ENCODE measurements around the gene NBDY.

The NBDY gene

DNA sequence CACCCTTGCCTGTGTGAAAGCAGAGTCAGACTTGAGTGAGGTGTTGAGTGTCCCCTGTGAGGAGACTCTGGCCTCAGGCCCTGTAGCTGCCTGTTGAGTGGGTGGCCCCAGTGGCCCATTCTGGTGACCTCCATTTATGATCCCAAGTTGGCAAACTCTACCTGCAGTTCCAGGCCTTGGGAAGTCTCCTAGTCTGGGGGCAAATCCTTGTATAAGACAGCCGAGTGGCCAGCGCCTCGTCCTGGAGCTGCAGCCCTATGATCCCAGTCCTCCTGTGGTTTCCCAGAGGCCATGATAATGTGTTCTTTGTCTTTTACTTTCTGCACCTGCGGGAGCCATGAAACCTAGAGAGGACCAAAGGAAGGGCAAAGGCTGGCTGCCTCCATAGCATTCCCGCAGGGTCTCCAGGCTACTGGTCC lies 58.7 kb downstream of the NBDY start:
- DNase-seq, result no peak

- no peak for DNase-seq
Observed at GRCh38 chrX:56788229-56788628, 59.2 kb downstream of the NBDY start.

DNA sequence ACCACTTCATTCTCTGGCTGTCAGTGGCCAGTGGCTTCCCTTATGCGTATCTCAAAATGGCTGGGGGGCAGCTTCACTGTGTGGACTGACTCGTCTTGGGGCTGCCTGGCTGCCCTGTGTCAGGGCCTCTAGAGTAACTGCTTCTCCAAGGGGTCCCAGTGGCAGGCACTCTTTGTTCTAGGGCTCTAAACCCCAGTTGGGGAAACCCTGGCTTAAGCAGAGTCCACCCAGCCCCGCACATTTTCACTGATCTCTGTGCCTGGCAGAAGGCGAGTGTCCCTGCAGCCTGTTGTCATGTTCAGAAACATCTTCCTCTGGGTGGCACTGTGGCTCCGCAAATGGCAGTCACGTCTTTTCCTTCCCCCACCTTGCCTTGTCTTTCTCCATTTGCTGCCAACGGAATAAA lies 59.7 kb downstream of the NBDY start:
- DNase-seq, result no peak

- no peak for DNase-seq
Observed at GRCh38 chrX:56789518-56790070, 60.6 kb downstream of the NBDY start.

DNA sequence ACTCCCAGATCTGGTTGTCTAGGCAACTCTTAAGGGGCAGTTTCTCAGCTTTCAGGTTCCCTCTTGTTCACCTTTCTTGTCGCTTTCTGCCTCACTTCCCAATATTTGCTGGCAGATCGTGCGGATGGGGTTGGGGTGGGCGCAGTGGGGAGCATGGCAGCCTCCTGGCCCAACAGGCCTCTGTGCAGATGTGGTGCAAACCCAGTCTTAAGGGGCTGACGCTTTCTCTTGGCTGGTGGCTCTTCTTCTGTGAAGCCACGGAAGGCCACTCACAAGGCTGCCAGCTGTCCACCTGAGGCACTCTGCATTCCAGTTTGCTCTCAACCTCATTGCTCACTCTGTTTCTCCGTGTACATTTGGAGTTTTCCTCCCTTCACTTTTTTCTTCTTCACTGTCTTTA lies 61.7 kb downstream of the NBDY start:
- no peak for DNase-seq

DNA sequence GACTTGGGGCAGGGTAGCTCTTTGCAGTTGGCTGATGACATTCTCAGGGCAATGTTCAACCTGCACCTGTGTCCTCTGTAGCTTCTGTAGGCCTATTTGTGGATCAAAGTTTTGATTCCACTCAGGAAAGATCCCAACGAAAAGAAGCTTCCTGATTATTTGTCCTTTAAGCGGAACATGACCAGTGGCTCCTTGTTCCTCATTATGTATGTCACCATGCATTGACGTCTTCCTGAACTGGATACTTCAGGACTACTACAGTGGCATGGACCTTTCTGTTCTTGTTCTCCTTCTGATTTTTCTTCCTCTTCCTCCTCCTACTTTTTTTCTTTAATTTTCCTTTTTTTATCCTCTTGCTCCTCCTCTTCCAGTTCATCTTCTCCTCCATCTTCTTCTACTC lies 62.4 kb downstream of the NBDY start:
- no peak for DNase-seq

GRCh38 chrX:56792270-56793111 lies 63.4 kb downstream of the NBDY start:
- no peak for DNase-seq

- no peak for DNase-seq
Observed at GRCh38 chrX:56793112-56793430, 64.0 kb downstream of the NBDY start.

DNA sequence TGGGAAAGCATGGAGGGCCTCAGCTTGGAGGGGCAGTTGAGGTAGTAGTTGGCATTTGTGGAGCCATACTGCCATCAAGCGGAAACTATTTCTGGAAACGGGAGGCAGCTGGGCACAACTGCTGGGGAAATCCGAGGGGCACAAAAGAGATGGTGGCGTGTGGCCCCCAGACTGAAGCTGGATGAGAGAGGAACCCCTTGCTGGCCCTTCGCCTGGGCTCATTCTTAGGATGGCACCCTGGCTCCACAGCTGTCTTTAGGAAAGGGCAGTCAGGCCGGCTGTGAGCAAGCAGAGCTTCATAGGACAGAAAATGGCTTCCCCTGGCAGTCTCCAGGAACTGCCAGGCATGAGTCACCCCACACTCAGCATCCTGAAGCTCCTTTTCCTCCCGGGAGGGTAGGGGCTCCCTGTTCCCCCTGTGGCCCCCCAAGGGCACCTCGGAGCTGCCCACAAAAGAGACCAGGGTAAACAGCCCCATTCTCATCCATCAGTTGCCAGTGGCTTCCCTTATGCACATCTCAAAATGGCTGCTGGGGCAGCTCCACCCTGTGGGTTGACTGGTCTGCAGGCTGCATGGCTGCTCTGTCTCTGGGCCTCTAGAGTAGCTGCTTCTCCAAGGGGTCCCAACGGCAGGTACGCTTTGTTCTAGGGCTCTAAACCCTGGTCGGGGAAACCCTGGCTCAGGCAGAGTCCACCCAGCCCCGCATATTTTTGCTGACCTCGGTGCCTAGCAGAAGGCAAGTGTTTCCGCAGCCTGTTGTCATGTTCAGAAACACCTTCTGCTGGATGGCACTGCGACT lies 64.7 kb downstream of the NBDY start:
- no peak for DNase-seq

DNA sequence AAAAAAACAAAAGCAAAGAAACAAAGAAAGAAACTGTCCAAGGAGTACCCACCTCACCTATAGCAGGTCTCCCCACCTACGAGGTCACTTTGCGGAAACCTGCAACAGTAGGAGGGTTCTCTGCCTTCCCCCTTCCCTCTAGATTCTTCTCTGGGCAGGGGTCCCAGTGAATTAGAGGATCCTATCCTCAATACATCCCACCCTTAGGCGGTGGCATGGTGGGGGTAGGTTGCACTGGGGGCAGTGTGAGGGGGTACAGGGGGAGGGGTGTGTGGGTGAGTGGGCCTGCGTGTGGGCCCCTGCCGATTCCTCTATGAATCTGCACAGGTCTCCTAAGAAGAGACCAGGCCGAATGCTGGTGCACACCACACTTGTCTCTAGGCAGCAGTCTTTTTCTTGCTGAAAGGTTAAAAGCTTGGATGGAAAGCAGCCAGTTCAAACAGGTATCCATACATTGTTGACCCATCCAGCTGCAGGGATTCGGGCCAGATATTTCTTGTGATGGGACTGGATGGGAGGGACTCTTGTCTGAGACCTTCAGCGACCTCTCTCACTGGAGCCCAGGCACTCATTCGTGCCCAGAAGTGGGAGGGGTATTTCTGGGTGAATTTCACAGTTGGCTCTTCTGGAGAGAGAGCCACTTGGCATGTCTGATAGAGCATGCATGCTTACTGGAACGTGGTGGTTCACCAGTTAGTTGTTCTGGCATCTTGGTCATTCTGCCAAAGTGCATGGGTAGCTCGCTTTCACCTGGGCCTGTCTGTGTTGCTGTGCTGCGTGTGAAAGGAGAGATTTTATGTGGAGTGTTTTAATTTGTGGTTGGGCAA lies 65.6 kb downstream of the NBDY start:
- DNase-seq, result no peak

DNA sequence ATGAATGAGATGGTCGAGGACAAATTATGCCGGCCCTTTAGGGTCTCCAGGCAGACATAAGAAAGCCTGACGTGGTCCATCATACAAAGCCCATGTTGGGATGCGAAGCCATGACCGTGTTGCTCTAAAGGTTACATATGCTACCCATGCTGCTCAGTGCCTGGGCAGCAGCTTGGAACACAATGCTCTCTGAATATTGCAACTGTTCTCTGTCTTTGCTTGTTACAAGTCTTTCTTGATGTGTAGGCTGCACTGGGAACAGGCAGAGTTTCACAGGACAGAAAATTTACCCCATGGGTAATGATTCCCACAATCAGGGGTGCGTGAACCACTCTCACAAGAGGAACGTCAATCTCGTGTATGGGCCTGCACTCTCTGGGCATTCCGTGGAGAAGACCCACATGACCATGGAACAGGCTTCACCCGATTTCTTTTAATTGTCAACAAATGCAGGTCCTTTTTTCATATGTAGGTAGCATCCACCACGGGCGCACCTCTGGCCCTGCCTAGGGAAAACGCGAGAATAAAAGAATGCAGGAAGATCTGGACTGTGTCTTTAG lies 66.3 kb downstream of the NBDY start:
- DNase-seq, result no peak

- no peak for DNase-seq
Observed at GRCh38 chrX:56796641-56797395, 67.8 kb downstream of the NBDY start.

DNA sequence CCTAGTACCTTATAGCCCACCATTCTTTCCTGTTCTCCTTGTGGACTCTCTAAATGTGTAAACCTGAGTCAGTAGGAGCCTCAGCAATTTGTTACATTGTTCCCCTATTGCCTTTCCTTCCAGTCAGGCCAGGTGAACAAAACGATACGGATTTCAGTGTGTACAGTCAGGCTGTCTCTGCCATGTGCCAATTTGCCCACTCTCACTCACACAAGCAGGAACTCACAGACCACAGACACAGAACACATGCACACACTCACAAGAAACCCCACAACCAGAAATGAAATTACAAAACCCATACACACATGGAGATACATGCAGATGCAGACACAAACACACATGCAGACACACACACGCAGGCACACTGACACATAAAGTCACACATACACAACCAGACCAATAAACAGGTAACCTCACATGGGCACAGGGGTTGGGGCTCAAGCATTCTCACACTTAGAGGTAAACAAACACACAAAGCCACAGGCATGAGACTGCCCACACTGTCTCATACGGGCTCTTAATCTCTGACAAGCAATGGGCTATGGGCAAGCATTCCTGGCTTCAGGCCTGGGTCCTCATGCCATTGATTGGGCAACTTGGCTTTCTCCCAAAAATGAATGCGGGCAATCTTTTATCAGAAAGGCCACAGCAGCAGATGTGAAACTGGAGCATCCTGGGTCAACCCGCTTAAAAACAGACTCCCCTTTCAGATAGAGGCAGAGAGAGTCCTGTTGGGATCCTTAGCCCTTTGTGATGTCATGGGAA lies 68.7 kb downstream of the NBDY start:
- DNase-seq, result no peak

DNA sequence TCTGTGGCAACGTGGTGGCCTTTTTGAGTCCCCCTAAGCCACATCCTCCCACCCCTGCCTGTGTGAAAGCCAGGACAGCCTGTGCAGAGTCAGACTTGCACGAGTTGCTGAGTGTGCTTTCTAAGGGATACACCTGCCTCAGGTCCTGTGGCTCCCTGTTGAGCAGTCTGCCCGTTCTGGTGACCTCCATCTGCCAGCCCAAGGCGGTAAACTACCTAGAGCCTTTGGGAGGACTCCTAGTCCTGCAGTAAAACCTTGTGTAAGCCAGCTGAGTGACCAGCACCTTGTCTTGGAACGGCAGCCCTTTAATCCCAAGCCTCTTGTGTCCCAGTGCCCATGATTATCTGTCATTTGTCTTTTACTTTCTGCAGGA lies 69.3 kb downstream of the NBDY start:
- DNase-seq, result no peak

DNA sequence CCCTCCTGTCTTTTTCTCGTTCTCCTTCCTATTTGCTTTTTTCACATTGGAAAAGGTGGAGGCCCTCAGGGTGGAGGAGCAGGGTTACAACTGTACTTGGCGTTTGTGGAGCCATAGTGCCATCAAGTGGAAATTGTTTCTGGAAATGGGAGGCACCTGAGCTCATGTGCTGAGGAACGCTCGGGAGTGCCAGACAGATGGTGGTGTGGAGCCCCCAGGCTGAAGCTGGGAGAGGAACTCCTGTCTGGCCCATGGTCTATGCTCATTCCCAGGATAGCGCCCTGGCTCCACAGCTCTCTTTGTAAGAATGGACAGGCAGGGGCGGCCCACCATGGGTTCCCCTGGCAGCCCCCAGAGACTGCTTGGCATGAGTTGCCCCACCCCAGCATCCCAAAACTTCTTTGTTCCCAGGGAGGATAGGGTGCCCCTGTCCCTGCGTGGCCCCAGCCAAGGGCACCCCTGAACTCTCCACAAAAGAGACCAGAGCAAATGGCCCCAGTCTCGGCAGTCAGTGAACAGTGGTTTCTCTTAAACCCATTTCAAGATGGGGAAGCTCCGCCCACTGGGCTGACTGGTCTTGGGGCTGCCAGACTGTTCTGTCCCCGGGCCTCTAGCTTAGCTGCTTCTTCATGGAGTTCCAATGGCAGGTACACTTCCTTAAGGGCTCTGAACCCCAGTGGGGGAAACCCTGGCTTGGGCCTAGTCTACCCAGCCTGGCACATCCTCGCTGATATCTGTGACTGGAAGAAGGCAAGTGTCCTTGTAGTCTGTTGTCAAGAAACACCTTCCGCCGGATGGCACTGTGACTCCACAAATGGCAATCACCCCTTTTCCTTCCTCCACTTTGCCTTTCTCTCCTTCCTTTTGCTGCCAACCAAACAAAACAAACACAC lies 70.1 kb downstream of the NBDY start:
- DNase-seq, result no peak

GRCh38 chrX:56800307-56800706 lies 71.3 kb downstream of the NBDY start:
- DNase-seq, result no peak

DNA sequence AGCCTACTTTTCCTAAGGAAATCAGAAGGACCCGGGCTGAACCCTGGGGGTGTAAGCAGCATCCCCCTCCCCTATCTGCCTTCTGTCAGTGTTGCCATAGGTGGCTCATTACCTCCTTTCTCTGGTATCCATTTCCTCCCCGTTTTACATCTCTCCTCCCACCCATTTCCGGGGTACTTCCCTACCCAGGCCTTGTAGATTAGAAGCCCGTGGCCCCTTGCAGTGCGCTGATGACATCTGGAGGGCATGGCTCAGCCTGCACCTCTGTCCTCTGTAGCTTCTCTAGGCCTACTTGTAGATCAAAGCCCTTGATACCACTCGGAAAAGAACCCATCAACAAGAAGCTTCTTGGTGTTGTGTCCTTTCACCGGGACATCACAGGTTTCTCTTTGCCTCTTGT lies 71.8 kb downstream of the NBDY start:
- no peak for DNase-seq

- DNase-seq, result no peak
Observed at GRCh38 chrX:56802428-56802827, 73.4 kb downstream of the NBDY start.

- DNase-seq, result no peak
Observed at GRCh38 chrX:56802921-56803849, 74.1 kb downstream of the NBDY start.
